Hepatocyte (in vitro differentiated cells): Measurements from ENCODE around the gene FOXF1.

Source experiments
- CTCF ChIP-seq: fragments of 200-600 bp; sonication (generic); IDR thresholded peaks from 2 replicates; pipeline ENCODE4 v1.5.1; 2016; ENCODE audit warnings: antibody characterized with exemption, mild to moderate bottlenecking; ENCODE audit not compliant: poor library complexity
- EZH2 ChIP-seq: fragments of 200-600 bp; sonication (generic); IDR thresholded peaks from 2 replicates; pipeline ENCODE4 v1.6.1; 2016; ENCODE audit warnings: antibody characterized with exemption, mild to moderate bottlenecking, borderline replicate concordance

GRCh38 chr16:86563469-86564345 lies 53.4 kb downstream of the FOXF1 start:
- TF ChIP-seq CTCF: peak; percentile 100
- TF ChIP-seq EZH2: peak; percentile 20
